ENCODE results near the gene CACNG1. TPM values are rescaled to one million over a fixed set of nuclear protein-coding genes. Genes with fewer than 3 reads are reported as not detected.

Gene CACNG1
- polyA plus RNA-seq, 2 of the 4 experiments (the other 2 are of a cell fraction) = 0.15 TPM; not detected in 1

DNA sequence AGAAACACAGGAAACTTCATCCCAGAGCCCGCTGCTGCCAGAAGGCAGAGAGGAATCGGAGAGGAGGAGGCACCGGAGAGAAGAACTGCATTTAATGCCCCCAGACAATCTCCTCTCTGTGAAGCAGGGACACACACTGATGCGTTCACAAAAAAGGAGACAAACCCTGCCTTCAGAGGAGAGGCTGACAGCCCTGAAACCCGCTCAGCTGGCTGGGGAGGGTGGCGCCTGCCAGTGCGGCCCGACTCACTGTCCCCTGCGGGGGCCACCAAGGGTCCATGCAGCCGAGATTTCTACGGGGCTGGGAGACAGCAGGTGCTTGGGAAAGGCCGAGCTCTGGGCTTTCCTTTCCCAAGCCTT is 21.9 kb upstream of the CACNG1 start:
- FAIRE-seq (no peak), DNase-seq (ENCODE audit: low read depth in 1 of 2, low spot score in 1 of 2) (no peak), ATAC-seq (no peak)
- ChIA-PET POLR2A (no interaction called here), CTCF (interaction anchor here (1.2 kb wide), 1 partner anchor 8 kb away, joined by 3 read pairs; no protein-coding TSS in a partner anchor)
- H3K4me3 ChIP-seq = no peak overlapping the region
- H3K27ac ChIP-seq = no peak overlapping the region
- TF ChIP-seq HOXB5 (CRISPR knock-in tag; IDR thresholded peaks at IDR 0.05) = no peak
- no peak for TF ChIP-seq EHF (CRISPR knock-in tag; IDR thresholded peaks at IDR 0.05)
- WGBS (ENCODE audit: missing lambda C conversion rate) = 84% methylated on average over 12 of the region's 12 CpGs
- no peak overlapping the region for H3K4me2 ChIP-seq
- 0 out of 3 replicates have a peak, but pooled peaks cover 3% of the 10 kb centered on the region for H3K4me1 ChIP-seq
- H3K9me3 ChIP-seq = no peaks in the 10 kb centered on the region

GRCh38 chr17:67024736-67025135 is 19.6 kb upstream of the CACNG1 start:
- H3K4me2 ChIP-seq = no peak overlapping the region
- H3K9me3 ChIP-seq = no peaks in the 10 kb centered on the region
- WGBS (ENCODE audit: missing lambda C conversion rate) = 87% methylated on average over 6 of the region's 17 CpGs
- H3K27ac ChIP-seq = no peak overlapping the region
- ChIA-PET CTCF (no interaction called here), POLR2A (no interaction called here)
- TF ChIP-seq ELK1 (IDR thresholded peaks at IDR 0.05; ENCODE audit: low read depth, low read length) (no peak), HOXA7 (CRISPR knock-in tag; IDR thresholded peaks at IDR 0.05) (no peak), NPAS2 (CRISPR knock-in tag; IDR thresholded peaks at IDR 0.05; ENCODE audit: borderline replicate concordance) (no peak), POLR2A (IDR thresholded peaks at IDR 0.05; ENCODE audit: low read length) (no peak), MYC (IDR thresholded peaks at IDR 0.05; ENCODE audit: borderline replicate concordance, low read length) (no peak), HEYL (CRISPR knock-in tag; IDR thresholded peaks at IDR 0.05) (no peak), ZFP36 (IDR thresholded peaks at IDR 0.05; ENCODE audit: borderline replicate concordance, partially characterized antibody) (no peak), RNF2 (IDR thresholded peaks at IDR 0.05; ENCODE audit: borderline replicate concordance, low read depth) (no peak), FOSL2 (IDR thresholded peaks at IDR 0.05) (no peak), FOSL2 (CRISPR knock-in tag; IDR thresholded peaks at IDR 0.05) (no peak), REST (IDR thresholded peaks at IDR 0.05) (no peak), JUNB (IDR thresholded peaks at IDR 0.05) (no peak), EHF (CRISPR knock-in tag; IDR thresholded peaks at IDR 0.05) (no peak), SREBF2 (IDR thresholded peaks at IDR 0.05) (no peak), GATA3 (IDR thresholded peaks at IDR 0.05; ENCODE audit: borderline replicate concordance) (no peak), KDM1A (IDR thresholded peaks at IDR 0.05; ENCODE audit: low read depth) (no peak)
- no peak overlapping the region for H3K4me3 ChIP-seq
- ATAC-seq (no peak), DNase-seq (ENCODE audit: low read depth in 1 of 2, low spot score in 1 of 2) (no peak), FAIRE-seq (no peak)
- H3K4me1 ChIP-seq = 0 out of 3 replicates have a peak, but pooled peaks cover 3% of the 10 kb centered on the region

DNA sequence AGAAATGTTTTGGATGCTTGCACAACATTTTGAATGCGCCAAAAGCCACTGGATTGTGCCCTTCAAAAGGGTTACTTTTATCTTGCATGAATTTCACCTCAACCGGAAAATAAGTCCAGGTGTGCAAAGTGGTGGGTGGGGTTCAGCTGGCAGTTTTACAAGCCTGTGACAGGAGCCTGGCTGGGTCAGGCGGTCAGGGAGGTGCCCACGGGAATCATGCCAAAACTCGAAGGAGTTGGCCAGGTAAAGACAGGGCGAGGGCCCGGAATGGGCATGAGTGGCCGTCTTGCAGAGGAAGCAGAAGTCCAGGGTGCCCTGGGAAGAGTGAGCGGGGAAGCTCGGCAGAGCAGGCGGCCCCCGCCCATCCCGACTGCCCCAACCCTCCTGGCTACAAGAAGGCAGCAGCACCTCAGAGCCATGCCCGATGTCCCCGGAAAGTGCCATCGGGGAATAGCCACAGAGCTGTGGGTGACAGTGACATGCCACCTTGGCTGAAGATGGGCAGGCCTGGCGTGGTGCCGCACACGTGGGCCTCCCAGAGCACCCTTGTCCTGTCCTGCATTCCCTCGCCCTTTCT is 19.1 kb upstream of the CACNG1 start:
- no peak overlapping the region for H3K27ac ChIP-seq

More for the DNA sequence above, 19.1 kb upstream of the CACNG1 start:
- DNase-seq (ENCODE audit: low read depth in 1 of 2, low spot score in 1 of 2) (no peak), FAIRE-seq (no peak), ATAC-seq (no peak)
- 0 out of 3 replicates have a peak, but pooled peaks cover 3% of the 10 kb centered on the region for H3K4me1 ChIP-seq
- ChIA-PET CTCF (no interaction called here), POLR2A (no interaction called here)
- no peak overlapping the region for H3K4me3 ChIP-seq
- TF ChIP-seq HEYL (CRISPR knock-in tag; IDR thresholded peaks at IDR 0.05) (no peak), REST (IDR thresholded peaks at IDR 0.05) (no peak), NPAS2 (CRISPR knock-in tag; IDR thresholded peaks at IDR 0.05; ENCODE audit: borderline replicate concordance) (no peak), SREBF2 (IDR thresholded peaks at IDR 0.05) (no peak), CHD4 (IDR thresholded peaks at IDR 0.05; ENCODE audit: borderline replicate concordance) (no peak), ATOH8 (CRISPR knock-in tag; IDR thresholded peaks at IDR 0.05; ENCODE audit: low read depth) (no peak), ZNF302 (CRISPR knock-in tag; IDR thresholded peaks at IDR 0.05) (no peak)
- H3K9me3 ChIP-seq = no peaks in the 10 kb centered on the region
- 71% methylated on average over 20 of the region's 20 CpGs for WGBS (ENCODE audit: missing lambda C conversion rate)
- no peak overlapping the region for H3K4me2 ChIP-seq

All from A549 (cell line).